BJ (cell line): ENCODE results near the gene MC1R. TPM values are rescaled to one million over a fixed set of nuclear protein-coding genes. Genes with fewer than 3 reads are reported as not detected.

ENCODE experiments used
- CTCF ChIA-PET: fragments of 350-600 bp; formaldehyde crosslinking; extraction: SDS; loops from one replicate; lab custom pipeline; 2021; ENCODE audit warnings: antibody characterized with exemption, inconsistent platforms; lab: Yijun Ruan, JAX
- POLR2A ChIA-PET: fragments of 300-600 bp; sonication (Branson Sonifier 250); formaldehyde crosslinking; extraction: SDS; loops from one replicate; lab custom pipeline; 2021; ENCODE audit warnings: antibody characterized with exemption; lab: Charles Lee
- DNase-seq: peaks from one replicate; pipeline ENCODE4 v3.0.0-alpha.2; 2011; ENCODE audit warnings: low read depth
- H3K27me3 ChIP-seq: 2 replicates; pipeline ENCODE4 v1.6.0; 2011; ENCODE audit warnings: low read length; ENCODE audit not compliant: control insufficient read depth, insufficient read depth
- H3K36me3 ChIP-seq: 2 replicates; pipeline ENCODE4 v1.5.1; 2011; ENCODE audit warnings: low read length; ENCODE audit not compliant: control insufficient read depth, insufficient read depth
- H3K4me3 ChIP-seq: 2 replicates; pipeline ENCODE4 v1.5.1; 2011; ENCODE audit warnings: low read depth, mild to moderate bottlenecking, control low read depth, low read length
- CTCF ChIP-seq: IDR thresholded peaks from 2 replicates; pipeline ENCODE4 v1.5.1; 2011; ENCODE audit warnings: low read depth, mild to moderate bottlenecking, control low read depth, inconsistent platforms, low read length, moderate library complexity; ENCODE audit not compliant: insufficient read depth
- polyA plus RNA-seq: library from polyadenylated mRNA; depleted of rRNA; stranded (reverse); fragments of >200 nt; gene quantifications from 2 replicates; pipeline ENCODE4 v1.2.3, GENCODE V29; 2011

The MC1R gene
- polyA plus RNA-seq, 1 experiment: 7.2 TPM

- TF ChIP-seq CTCF: no peak
- CTCF ChIA-PET: interaction anchor here (0.6 to 1.3 kb wide), 2 partner anchors 31 to 48 kb away, joined by 3 read pairs; no protein-coding TSS in a partner anchor
- no peaks in the 10 kb centered on the region for H3K27me3 ChIP-seq
- DNase-seq: no peak
- POLR2A ChIA-PET: no interaction called here
- peaks cover 22% of the 10 kb centered on the region for H3K36me3 ChIP-seq
- no peak overlapping the region for H3K4me3 ChIP-seq
Measured at GRCh38 chr16:89958596-89958995, 39.9 kb downstream of the MC1R start.

DNA sequence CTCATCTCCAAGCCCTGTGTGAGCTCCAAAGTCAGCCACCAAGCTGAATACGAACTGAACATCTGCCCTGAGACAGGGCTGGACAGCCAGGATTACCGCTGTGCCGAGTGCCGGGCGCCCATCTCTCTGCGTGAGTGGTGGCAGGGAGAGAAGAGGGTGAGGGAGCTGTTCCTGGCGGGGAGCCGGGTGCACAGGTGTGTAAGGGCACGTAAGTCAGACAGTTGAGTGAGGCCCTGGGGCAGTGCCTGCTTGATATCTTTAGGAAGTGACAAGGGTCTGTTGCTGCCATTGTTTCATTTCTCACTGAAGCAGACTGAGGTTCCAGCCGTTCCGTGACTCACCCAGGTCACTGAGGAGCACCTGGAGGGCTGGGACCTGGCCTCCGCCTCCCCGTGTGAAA, 42.3 kb downstream of the MC1R start:
- Histone ChIP-seq H3K27me3 (no peaks in the 10 kb centered on the region), H3K36me3 (peaks cover 21% of the 10 kb centered on the region), H3K4me3 (no peak overlapping the region)
- no peak for DNase-seq
- CTCF ChIA-PET: interaction anchor here (0.9 kb wide), 1 partner anchor 11 kb away, joined by 3 read pairs; no protein-coding TSS in a partner anchor
- no peak for TF ChIP-seq CTCF
- POLR2A ChIA-PET: no interaction called here

DNA sequence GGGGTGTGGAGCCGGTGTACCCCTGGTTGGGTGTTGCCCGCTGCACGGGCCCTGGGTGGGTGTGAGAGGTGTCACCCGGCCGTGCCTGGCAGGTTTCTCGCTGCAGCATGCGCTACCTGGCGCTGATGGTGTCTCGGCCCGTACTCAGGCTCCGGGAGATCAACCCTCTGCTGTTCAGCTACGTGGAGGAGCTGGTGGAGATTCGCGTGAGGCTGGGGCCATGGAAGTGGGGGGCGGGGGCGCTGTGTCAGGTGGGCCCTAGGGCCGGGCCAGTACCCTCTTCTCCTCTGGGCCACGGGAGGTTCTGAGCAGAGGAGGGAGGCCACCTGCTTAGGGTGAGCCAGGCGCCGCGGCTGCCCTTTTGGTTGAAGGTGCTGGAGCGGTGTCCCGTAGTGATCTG, 43.3 kb downstream of the MC1R start:
- Histone ChIP-seq H3K4me3 (no peak overlapping the region), H3K36me3 (peaks cover 21% of the 10 kb centered on the region), H3K27me3 (no peaks in the 10 kb centered on the region)
- CTCF ChIA-PET: interaction anchor here (1.2 kb wide), 1 partner anchor 12 kb away, joined by 3 read pairs; no protein-coding TSS in a partner anchor
- TF ChIP-seq CTCF: no peak
- DNase-seq: no peak
- POLR2A ChIA-PET: no interaction called here

DNA sequence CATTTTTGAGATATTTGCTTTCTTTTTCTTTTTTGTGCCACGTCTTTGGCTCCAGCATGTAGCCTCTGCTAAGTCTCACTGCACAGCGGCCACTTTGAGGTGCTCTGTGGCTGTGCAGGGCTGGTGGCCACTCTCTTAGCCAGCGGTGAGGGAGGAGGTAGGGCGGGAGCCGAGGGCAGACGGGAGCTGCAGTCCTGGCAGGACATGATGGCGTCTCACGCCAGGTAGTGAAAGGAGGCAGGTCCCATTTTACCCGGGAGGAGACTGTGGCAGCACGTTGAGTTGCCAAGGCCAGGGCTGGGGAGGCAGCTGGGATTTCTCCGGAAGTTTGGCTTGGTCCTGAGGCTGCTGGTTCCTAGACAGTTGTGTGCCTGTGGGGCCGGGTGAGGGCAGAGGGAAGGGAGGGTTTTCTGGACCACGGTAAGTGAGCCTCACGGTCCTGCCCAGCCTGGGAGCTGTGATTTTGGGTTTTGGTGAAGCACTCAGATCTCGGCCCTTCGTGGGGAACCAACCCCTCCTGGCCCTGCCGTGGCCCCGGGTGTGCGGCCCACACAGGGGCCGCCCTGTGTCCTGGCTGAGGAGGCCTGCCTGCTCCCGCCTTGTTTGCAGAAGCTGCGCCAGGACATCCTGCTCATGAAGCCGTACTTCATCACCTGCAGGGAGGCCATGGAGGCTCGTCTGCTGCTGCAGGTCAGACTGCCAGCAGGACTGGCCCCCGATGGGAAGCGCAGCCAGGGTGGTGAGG, 44.3 kb downstream of the MC1R start:
- Histone ChIP-seq H3K4me3 (no peak overlapping the region), H3K27me3 (no peaks in the 10 kb centered on the region), H3K36me3 (peaks cover 17% of the 10 kb centered on the region)
- POLR2A ChIA-PET: no interaction called here
- no peak for TF ChIP-seq CTCF
- no peak for DNase-seq
- CTCF ChIA-PET: interaction anchor here (1.2 kb wide), 1 partner anchor 13 kb away, joined by 3 read pairs; no protein-coding TSS in a partner anchor

GRCh38 chr16:89964201-89964600, 45.5 kb downstream of the MC1R start:
- H3K4me3 ChIP-seq: no peak overlapping the region
- POLR2A ChIA-PET: no interaction called here
- no peak for DNase-seq
- peaks cover 9% of the 10 kb centered on the region for H3K36me3 ChIP-seq
- no peaks in the 10 kb centered on the region for H3K27me3 ChIP-seq
- no peak for TF ChIP-seq CTCF
- CTCF ChIA-PET: no interaction called here
